Endothelial cell of umbilical vein (primary cell): ENCODE measurements around the gene OLFM2. TPM values are rescaled to one million over a fixed set of nuclear protein-coding genes. Genes with fewer than 3 reads are reported as not detected.

ENCODE experiments used
- BruUV-seq: library from RNA; stranded (reverse); fragments of 400-500 nt; replicated peaks from 2 replicates; lab custom pipeline; 2021; lab: Mats Ljungman, UMichigan
- CTCF ChIA-PET: fragments of 300-600, 350-600 bp; sonication (Branson Sonifier 250); formaldehyde crosslinking; loops from one replicate; lab custom pipeline; 2021; ENCODE audit warnings: antibody characterized with exemption, inconsistent platforms; lab: Charles Lee
- POLR2A ChIA-PET: fragments of 300-600, 350-600 bp; sonication (Branson Sonifier 250); formaldehyde crosslinking; loops from one replicate; lab custom pipeline; 2021; ENCODE audit warnings: antibody characterized with exemption, inconsistent platforms; lab: Charles Lee
- DNase-seq: peaks from one replicate; pipeline ENCODE4 v3.0.0-alpha.2; 2011; ENCODE audit warnings: low read depth, low spot score
- FAIRE-seq: peaks from 2 replicates; lab custom pipeline; 2011; peaks lifted over from hg19 to GRCh38; lab: Jason Lieb, UNC
- H2AFZ ChIP-seq: 2 replicates; pipeline ENCODE4 v1.6.0; 2012; ENCODE audit warnings: low read depth, low read length, control low read depth, inconsistent platforms
- H3K27ac ChIP-seq: 2 replicates; pipeline ENCODE4 v1.5.1; 2011; ENCODE audit warnings: low read depth, mild to moderate bottlenecking, control low read depth, low read length, moderate library complexity; ENCODE audit not compliant: insufficient read depth
- H3K27me3 ChIP-seq, 2 experiments: 2 replicates each; pipeline versions ENCODE4 v1.6.0 to v1.6.1; 2011; ENCODE audit warnings: low read length in 2 of 2, mixed read lengths in 1 of 2; ENCODE audit not compliant: control insufficient read depth in 2 of 2, insufficient read depth in 2 of 2
- H3K36me3 ChIP-seq, 2 experiments: 2 replicates in 1 of 2; 3 replicates in 1 of 2; pipeline ENCODE4 v1.5.1; 2011; ENCODE audit warnings: low read length in 2 of 2, mild to moderate bottlenecking in 1 of 2, moderate library complexity in 1 of 2; ENCODE audit not compliant: control insufficient read depth in 2 of 2, insufficient read depth in 2 of 2; ENCODE audit errors: extremely low read depth in 1 of 2
- H3K4me1 ChIP-seq: 3 replicates; pipeline ENCODE4 v1.5.1; 2011; ENCODE audit warnings: mild to moderate bottlenecking, low read length; ENCODE audit not compliant: control insufficient read depth, insufficient read depth; ENCODE audit errors: extremely low read depth
- H3K4me2 ChIP-seq: 2 replicates; pipeline ENCODE4 v1.6.1; 2011; ENCODE audit warnings: low read length, control low read depth, mixed read lengths; ENCODE audit not compliant: insufficient read depth
- H3K4me3 ChIP-seq, 3 experiments: fragments of 200-600 bp in 1 of 3; sonication (generic), shearing (Covaris generic) in 1 of 3; replicated peaks in 1 of 3; 2 replicates each; pipeline ENCODE4 v1.5.1; 2011 to 2016; ENCODE audit warnings: control low read depth in 3 of 3, low read length in 3 of 3, mild to moderate bottlenecking in 2 of 3, inconsistent platforms in 1 of 3, low read depth in 1 of 3, moderate library complexity in 1 of 3; ENCODE audit not compliant: insufficient read depth in 1 of 3
- H3K79me2 ChIP-seq: 2 replicates; pipeline ENCODE4 v1.6.0; 2012; ENCODE audit warnings: low read length, inconsistent platforms; ENCODE audit not compliant: control insufficient read depth, insufficient read depth
- H3K9ac ChIP-seq: replicated peaks from 2 replicates; pipeline ENCODE3; 2011; ENCODE audit warnings: low read length, control low read depth; ENCODE audit not compliant: insufficient read depth; ENCODE audit errors: extremely low read depth
- H3K9me1 ChIP-seq: replicated peaks from 3 replicates; pipeline ENCODE4 v1.6.0; 2011; ENCODE audit warnings: mild to moderate bottlenecking, low read length; ENCODE audit not compliant: control insufficient read depth, insufficient read depth; ENCODE audit errors: extremely low read depth
- H3K9me3 ChIP-seq: replicated peaks from 2 replicates; pipeline ENCODE4 v1.5.1; 2012; ENCODE audit warnings: low read length, inconsistent platforms; ENCODE audit not compliant: control insufficient read depth, insufficient read depth
- H4K20me1 ChIP-seq: replicated peaks from 2 replicates; pipeline ENCODE3; 2011; ENCODE audit warnings: mild to moderate bottlenecking, low read length; ENCODE audit not compliant: control insufficient read depth, insufficient read depth; ENCODE audit errors: extremely low read depth
- EZH2 ChIP-seq: IDR thresholded peaks from 2 replicates; pipeline ENCODE4 v1.6.1; 2012; ENCODE audit warnings: borderline replicate concordance, low read depth, mild to moderate bottlenecking, moderate library complexity, low read length, inconsistent platforms; ENCODE audit not compliant: severe bottlenecking
- FOS ChIP-seq: IDR thresholded peaks from 2 replicates; pipeline ENCODE4 v1.6.1; 2011; ENCODE audit warnings: mild to moderate bottlenecking, low read length, moderate library complexity, borderline replicate concordance; ENCODE audit not compliant: insufficient read depth
- GATA2 ChIP-seq: IDR thresholded peaks from 2 replicates; pipeline ENCODE4 v1.7.0; 2011; ENCODE audit warnings: low read depth, mild to moderate bottlenecking, moderate library complexity, mixed read lengths, low read length; ENCODE audit not compliant: insufficient read length, insufficient read depth
- JUN ChIP-seq: IDR thresholded peaks from 2 replicates; pipeline ENCODE4 v1.6.1; 2011; ENCODE audit warnings: borderline replicate concordance, low read depth; ENCODE audit not compliant: insufficient read length, insufficient read depth
- MYC ChIP-seq: IDR thresholded peaks from one replicate; pipeline ENCODE4 v1.6.1; 2011; ENCODE audit warnings: mild to moderate bottlenecking, low read depth, low read length
- POLR2A ChIP-seq: IDR thresholded peaks from 2 replicates; pipeline ENCODE4 v1.6.1; 2012; ENCODE audit warnings: low read depth, mild to moderate bottlenecking, control low read depth, low read length
- POLR2AphosphoS5 ChIP-seq: IDR thresholded peaks from 2 replicates; pipeline ENCODE4 v1.6.1; 2012; ENCODE audit warnings: low read depth, mild to moderate bottlenecking, control low read depth, low read length, moderate library complexity; ENCODE audit not compliant: insufficient read depth
- dilution Hi-C: fragments of 300-500 bp; cut with MboI; formaldehyde crosslinking; loops from one replicate; pipeline ENCODE4 v1.15.0; 2019; ENCODE audit warnings: low sequenced_read_pairs; ENCODE audit not compliant: extremely low pct_ligation_motif_present
- intact Hi-C: fragments of 100-400 bp; cut with micrococcal nuclease; formaldehyde crosslinking; loops from one replicate; pipeline ENCODE4 v1.10.0; 2022
- polyA plus RNA-seq, 4 experiments: library from polyadenylated mRNA; depleted of rRNA in 3 of 4; stranded (reverse) in 3 of 4; unstranded in 1 of 4; fragments of >200 nt; gene quantifications; 2 replicates each; pipeline versions ENCODE4 v1.2.1 to v1.2.3, GENCODE V29; 2011 to 2012; ENCODE audit warnings: missing spikeins in 1 of 4
- total RNA-seq: library from RNA; stranded (reverse); gene quantifications from 2 replicates; pipeline ENCODE4 v1.2.3, GENCODE V29; 2021
- TF ChIP-seq, protein P1 (sequence below): IDR thresholded peaks from 2 replicates; pipeline ENCODE4 v1.6.1; 2011; ENCODE audit not compliant: insufficient read depth, insufficient read length
- TF ChIP-seq, protein P2 (sequence below), 2 donors: IDR thresholded peaks; 1 replicate in 1 of 2; 2 replicates in 1 of 2; pipeline ENCODE4 v1.5.1; 2011; ENCODE audit warnings: low read length in 2 of 2, mild to moderate bottlenecking in 2 of 2, moderate library complexity in 2 of 2, control low read depth in 1 of 2, inconsistent platforms in 1 of 2, low read depth in 1 of 2; ENCODE audit not compliant: insufficient read depth in 1 of 2; ENCODE audit errors: extremely low read depth in 1 of 2

The OLFM2 gene
- total and polyA plus RNA-seq, 2 donors (not counting 3 experiments of a cell fraction or from before 2014, with no cell fraction given): 0.91 to 1.9 TPM

DNA sequence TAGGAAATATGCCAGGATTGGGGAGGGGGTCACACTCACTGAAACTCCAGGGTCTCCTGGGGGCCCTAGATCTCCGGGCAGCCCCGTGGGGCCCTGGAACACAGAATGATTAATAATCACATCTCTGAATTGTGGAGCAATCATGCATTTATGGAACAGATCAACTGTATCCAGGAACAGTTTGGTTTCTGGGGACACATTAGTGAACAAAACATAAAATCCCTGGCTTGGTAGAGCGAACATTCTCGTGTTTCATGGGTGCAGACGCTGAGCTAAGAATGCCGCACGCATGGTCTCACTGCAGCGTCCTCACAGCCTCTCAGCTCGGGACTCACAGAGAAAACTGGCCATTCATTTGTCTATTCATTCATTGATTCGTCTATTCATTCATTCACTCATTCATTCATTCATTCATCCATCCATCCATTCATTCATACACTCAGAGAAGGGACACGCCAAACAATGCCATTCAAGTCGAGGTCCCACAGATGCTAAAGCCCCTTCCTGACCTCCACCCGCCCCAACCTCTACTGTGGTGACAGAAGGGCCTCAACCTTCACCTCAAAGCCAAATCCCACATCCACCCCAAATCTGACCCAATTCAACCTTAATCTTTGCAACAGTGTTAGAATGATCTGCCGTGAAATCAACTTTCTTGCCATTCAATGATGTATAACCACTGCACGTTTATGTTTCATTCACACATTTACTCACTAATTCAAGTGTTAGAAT lies 35.0 kb upstream of the OLFM2 start:
- Histone ChIP-seq H3K4me2 (no peak overlapping the region), H3K27me3 (peaks cover 2 to 5% of the 10 kb centered on the region in 2 experiments), H3K9me1 (no peaks in the 10 kb centered on the region), H3K27ac (no peak overlapping the region), H3K9me3 (no peaks in the 10 kb centered on the region), H3K36me3 (no peaks in the 10 kb centered on the region), H3K79me2 (no peaks in the 10 kb centered on the region), H3K4me1 (no peaks in the 10 kb centered on the region), H3K9ac (no peak overlapping the region), H2AFZ (no peak overlapping the region), H4K20me1 (no peaks in the 10 kb centered on the region), H3K4me3 (no peak overlapping the region)
- DNase-seq (no peak), FAIRE-seq (no peak)
- ChIA-PET POLR2A (no interaction called here), CTCF (no interaction called here)
- dilution Hi-C loops (no loop called here), intact Hi-C loops (no loop called here)
- no peak for TF ChIP-seq JUN
- no peak for TF ChIP-seq MYC
- no peak for TF ChIP-seq GATA2
- TF ChIP-seq, protein P1, sequence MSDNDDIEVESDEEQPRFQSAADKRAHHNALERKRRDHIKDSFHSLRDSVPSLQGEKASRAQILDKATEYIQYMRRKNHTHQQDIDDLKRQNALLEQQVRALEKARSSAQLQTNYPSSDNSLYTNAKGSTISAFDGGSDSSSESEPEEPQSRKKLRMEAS: no peak
- no peak for TF ChIP-seq EZH2
- TF ChIP-seq POLR2AphosphoS5: no peak
- no peak for TF ChIP-seq FOS
- no TSS peak for BruUV-seq

DNA sequence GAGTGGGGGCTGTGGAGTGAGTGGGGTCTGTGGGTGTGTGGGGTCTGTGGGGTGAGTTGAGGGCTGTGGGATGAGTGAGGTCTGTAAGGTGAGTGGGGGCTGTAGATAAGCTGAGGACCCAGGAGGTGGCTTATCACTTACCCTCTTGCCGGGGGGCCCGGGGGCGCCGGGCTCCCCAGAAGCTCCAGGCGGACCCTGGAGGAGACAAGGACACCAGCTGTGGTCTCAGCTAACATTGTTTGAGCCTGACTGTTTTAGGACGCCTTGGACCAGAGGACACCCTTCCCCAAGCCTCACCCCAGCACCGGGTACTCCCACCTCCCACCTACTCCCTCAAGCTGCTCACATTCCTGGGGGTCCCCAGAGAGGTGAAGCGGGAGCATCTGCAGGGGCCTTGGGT lies 34.2 kb upstream of the OLFM2 start:
- Histone ChIP-seq H2AFZ (no peak overlapping the region), H3K79me2 (no peaks in the 10 kb centered on the region), H3K27ac (no peak overlapping the region), H3K36me3 (no peaks in the 10 kb centered on the region), H3K4me3 (no peak overlapping the region), H4K20me1 (no peaks in the 10 kb centered on the region), H3K27me3 (peaks cover 6 to 8% of the 10 kb centered on the region in 2 experiments), H3K9ac (no peak overlapping the region), H3K4me1 (no peaks in the 10 kb centered on the region), H3K4me2 (no peak overlapping the region), H3K9me3 (no peaks in the 10 kb centered on the region), H3K9me1 (no peaks in the 10 kb centered on the region)
- ChIA-PET CTCF (no interaction called here), POLR2A (no interaction called here)
- no peak for TF ChIP-seq POLR2AphosphoS5
- no peak for TF ChIP-seq EZH2
- TF ChIP-seq POLR2A: no peak
- no peak for TF ChIP-seq JUN
- TF ChIP-seq GATA2: no peak
- no peak for TF ChIP-seq FOS
- no peak for TF ChIP-seq MYC
- TF ChIP-seq, protein P2, sequence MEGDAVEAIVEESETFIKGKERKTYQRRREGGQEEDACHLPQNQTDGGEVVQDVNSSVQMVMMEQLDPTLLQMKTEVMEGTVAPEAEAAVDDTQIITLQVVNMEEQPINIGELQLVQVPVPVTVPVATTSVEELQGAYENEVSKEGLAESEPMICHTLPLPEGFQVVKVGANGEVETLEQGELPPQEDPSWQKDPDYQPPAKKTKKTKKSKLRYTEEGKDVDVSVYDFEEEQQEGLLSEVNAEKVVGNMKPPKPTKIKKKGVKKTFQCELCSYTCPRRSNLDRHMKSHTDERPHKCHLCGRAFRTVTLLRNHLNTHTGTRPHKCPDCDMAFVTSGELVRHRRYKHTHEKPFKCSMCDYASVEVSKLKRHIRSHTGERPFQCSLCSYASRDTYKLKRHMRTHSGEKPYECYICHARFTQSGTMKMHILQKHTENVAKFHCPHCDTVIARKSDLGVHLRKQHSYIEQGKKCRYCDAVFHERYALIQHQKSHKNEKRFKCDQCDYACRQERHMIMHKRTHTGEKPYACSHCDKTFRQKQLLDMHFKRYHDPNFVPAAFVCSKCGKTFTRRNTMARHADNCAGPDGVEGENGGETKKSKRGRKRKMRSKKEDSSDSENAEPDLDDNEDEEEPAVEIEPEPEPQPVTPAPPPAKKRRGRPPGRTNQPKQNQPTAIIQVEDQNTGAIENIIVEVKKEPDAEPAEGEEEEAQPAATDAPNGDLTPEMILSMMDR (IDR thresholded peaks at IDR 0.05; ENCODE audit: extremely low read depth in 1 of 2, insufficient read depth in 1 of 2, low read depth in 1 of 2, low read length in 2 of 2): no peak
- TF ChIP-seq, protein P1: no peak
- DNase-seq (no peak), FAIRE-seq (no peak)
- BruUV-seq: no TSS peak
- intact Hi-C loops (no loop called here), dilution Hi-C loops (no loop called here)
